T47D (cell line): ENCODE measurements around the gene AP1M1.

Experiments used
- DNase-seq, 2 experiments: peaks; one replicate each; pipeline versions ENCODE4 v3.0.0 to v3.0.0-alpha.2; 2011 to 2012; ENCODE audit warnings: low read depth in 1 of 2, low spot score in 1 of 2
- JUND ChIP-seq: IDR thresholded peaks from 2 replicates; pipeline ENCODE4 v1.6.1; 2012; ENCODE audit warnings: low read depth
- in situ Hi-C: cut with HindIII; loops from 2 replicates; pipeline ENCODE4 v1.10.0; 2016; ENCODE audit warnings: low sequenced_read_pairs, low pct_unique_long_range_greater_than_20kb

Gene AP1M1

DNA sequence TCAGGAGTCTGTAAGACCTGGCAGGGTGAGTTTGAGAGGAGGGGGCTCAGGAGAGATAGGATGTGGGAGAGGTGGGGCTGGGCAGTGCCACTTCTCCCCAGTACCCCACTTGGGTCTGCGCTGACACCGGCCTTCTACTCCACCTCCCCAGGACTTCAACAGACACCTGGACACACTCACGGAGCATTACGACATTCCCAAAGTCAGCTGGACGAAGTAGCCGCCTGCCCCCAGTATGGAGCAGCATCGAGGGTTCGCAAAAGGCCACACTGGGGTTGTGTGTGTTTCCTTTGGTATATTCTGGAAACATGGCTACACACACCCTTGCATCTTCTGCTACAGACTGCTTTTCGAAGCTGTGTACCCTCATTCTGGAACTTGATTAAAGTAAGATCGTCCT, 7.0 kb upstream of the AP1M1 start:
- DNase-seq: no peak
- no peak for TF ChIP-seq JUND
- in situ Hi-C loops: no loop called here

DNA sequence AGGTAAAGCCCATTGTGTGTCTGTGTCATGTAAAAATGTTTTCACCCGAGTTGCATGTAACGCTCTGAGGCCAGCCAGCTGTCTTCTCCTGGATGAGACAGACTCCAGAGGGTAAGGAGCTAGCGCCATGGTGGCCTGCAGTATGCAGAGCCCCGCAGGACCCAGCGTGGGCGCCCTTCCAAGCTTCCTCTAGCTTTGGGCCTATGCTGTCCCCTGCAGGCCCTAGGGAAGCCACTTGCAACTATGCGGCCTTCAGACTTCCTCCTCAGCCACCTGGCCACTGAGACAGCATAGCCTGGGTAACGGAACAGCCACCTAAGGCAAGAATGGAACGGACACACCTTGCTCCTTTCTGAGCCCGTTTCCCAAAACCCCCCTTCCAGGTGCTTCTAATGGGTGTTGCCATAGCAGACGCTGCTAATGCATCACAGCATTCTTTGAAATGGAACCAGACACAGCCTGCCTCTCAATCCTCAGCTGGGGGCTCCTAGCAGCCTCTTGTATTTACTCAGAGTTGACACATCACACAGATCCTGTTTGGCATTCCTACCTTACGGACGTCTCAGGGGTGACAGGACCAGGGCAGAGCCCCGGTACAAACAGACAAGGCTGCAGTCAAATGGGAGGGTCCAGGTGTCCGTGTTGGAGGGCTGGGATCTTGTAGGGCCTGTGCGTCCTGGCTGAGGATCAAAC, 6.3 kb upstream of the AP1M1 start:
- no peak for TF ChIP-seq JUND
- in situ Hi-C loops: no loop called here
- no peak for DNase-seq

DNA sequence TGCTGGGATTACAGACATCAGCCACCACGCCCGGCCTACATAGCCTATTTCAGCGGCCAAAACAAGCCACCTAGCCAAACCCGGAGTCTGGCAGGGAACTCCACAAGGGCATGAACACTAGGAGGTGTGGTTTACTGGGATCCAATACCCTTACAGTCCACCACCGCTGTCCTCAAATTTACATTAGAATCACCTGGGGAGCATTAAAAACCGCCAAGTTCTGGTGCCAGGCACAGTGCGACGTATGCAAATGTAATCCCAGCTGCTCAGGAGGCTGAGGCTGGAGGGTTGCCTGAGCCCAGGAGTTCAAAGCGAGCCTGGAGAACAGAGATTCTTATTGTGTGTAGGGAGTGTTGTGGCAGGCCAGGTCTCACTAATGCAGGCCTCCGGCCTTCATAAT, 4.2 kb upstream of the AP1M1 start:
- no peak for DNase-seq
- in situ Hi-C loops: no loop called here
- TF ChIP-seq JUND: no peak

DNA sequence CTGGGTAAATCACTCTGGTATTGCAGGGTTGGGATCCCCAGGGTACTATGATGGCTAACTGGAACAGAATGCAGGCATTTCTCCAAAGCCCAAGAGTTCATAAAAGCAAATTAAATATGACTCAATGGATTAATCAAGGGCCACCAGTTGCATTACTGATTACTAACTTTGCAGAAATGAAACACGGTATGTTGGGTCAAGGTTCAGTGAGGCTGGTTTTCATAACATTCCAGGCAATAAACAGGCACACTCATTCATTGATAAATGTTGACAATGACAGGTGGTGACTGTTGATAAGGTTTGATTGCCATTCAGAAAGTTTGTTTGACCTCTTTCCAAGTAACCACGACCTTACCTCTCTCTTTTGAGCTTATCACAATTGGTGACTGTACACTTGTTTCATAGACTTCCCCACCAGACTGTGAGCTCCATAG, 506 bp upstream of the AP1M1 start:
- in situ Hi-C loops: no loop called here
- no peak for TF ChIP-seq JUND
- no peak for DNase-seq

DNA sequence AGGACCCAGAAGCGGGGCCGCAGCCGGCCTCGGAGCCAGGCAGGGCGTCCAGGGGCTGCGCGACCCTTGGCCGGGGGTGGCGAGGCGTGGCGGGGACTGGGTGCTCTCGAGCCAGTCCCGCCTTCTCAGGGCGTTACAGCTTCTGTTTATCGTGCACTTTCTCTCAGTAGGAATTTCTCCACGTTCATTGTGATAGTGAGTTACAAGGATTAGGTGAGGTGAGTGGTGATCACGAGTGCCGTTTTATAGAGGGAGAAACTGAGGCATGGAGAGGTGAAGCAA, 600 bp downstream of the AP1M1 start:
- in situ Hi-C loops: no loop called here
- DNase-seq: no peak
- no peak for TF ChIP-seq JUND

DNA sequence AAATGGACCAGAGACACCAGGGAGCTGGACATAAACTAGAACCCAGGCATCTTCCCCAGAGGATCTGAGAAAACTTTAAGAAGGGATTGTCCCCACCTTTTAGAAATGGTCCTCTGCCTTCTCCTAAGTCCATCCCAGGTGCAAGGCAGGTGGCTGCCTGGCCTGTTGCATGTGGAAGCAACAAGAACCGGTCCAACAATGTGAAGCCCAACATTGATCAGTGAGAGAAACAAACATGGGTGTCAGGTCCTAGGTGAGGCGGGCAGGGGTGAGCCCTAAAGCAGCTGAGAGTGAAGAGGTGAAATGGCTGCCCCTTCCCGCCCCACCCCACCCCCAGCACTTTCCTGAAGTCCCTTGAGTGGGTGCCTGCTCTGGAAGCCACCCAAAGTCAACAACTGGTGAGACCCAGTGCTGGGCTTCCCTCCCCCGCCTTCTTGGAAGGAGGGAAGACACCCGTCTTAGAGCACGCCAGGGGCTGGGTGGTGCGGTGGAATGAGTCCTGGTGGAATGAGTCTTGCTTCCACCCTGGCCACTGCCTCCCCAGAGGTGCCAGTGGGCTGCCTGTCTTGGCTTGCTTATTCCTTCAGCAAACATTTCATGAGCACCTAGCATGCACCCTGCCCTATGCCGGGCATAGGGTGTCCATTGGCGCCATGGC, 1.7 kb downstream of the AP1M1 start:
- in situ Hi-C loops: no loop called here
- TF ChIP-seq JUND: no peak
- DNase-seq: no peak

DNA sequence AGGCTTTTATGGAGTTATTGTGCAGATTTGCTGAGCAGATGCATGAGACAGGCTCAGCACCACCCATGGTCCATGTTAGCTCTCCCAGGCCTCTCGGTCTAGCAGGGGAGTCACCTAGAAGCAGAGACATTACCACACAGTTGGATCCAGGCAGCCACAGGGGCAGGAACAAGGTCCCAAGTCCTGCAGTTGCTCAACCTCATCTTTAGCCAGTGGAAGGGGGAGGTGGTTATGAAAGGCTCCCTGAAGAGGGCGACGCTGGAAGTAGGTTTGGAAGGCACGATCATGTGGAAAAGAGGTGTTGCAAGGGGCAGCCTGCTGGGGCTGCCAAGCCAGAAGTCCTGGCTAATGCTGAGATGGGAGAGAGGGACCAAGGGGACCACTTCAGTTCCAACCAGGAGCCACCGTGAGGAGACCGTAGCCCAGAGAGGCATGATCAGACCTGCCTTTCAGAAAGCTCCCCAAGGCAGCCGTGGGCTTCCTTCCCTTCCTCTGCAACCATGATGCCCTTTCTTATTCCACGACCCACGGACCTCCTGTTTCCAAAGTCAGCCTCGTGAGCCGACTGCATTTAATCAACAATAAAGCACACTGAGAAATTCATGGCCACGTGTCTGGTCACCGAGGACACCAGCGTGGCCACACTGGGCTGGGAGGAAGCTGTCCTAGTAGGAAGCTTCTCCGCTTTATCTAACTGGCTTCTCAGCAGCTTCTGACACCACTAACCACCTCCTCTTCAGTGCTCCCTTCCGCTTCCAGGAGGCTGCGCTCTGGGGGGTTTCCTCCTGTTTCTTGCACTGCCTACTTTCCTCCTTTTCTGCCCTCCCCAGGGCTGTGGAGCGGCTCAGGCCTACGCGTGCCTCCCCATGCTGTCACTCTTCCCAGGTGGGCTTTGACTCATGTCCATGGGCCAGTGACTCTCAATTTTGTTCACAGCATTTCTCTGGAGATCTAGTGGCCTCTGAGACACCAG, 2.6 kb downstream of the AP1M1 start:
- no peak for TF ChIP-seq JUND
- DNase-seq: no peak
- in situ Hi-C loops: no loop called here

DNA sequence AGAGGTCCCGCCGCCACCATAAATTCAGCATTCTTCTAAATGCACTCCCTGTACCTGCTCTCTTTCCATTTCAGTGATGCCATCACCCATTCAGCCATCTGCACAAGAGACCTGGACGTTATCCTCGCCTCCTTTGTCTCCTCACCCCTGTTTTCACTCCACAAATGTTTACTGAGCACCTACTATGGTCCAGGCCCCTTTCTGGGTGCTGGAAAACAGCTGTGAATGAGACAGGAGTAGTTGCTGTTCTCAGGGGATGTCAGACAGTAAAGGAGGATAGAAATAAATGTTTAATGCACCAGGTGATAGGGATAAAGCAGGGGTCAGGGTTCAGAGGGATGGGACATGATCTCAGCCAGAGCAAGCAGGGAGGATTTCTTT, 3.3 kb downstream of the AP1M1 start:
- in situ Hi-C loops: no loop called here
- no peak for TF ChIP-seq JUND
- DNase-seq: no peak

DNA sequence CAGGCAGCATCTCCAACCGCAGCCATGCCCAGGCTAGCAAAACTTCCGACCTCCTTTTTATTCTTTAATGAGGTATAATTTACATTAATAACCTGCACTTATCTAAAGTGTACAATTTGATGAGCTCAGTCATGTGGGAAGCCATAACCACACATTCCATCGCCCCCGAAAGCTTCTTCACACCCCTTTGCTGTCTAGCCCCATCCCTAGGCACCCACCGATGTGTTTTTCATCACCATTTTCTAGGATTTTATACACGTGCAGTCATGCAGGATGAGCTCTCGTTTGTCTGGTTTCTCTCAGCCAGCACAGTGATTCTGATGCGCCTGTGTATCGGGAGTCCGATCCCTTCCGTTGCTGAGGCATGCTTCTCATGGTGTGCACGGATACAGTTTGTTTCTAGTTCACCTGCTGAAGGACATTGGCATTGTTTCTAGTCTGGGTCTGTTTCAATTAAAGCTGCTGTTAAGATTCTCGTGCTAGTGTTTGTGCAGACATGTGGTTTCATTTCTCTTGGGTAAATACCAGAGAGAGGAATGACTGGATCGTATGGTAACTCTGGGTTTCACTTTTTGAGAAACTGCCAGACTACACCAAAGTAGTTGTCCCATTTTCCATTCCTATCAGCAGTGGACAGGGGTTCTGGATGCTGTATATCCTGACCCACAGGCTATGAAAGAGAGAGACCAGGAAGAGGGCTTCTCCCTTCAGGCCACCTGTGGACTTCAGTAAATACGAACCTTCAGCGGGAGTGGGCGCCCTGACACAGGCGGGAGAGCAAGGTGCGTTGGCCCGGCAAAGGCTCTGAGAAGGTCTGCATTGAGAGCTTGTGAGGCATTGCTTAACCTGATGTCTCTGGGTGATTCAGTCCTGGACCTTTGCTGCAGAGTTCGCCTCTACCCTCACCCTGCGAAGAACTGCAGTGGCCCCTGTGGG, 4.9 kb downstream of the AP1M1 start:
- in situ Hi-C loops: no loop called here

DNA sequence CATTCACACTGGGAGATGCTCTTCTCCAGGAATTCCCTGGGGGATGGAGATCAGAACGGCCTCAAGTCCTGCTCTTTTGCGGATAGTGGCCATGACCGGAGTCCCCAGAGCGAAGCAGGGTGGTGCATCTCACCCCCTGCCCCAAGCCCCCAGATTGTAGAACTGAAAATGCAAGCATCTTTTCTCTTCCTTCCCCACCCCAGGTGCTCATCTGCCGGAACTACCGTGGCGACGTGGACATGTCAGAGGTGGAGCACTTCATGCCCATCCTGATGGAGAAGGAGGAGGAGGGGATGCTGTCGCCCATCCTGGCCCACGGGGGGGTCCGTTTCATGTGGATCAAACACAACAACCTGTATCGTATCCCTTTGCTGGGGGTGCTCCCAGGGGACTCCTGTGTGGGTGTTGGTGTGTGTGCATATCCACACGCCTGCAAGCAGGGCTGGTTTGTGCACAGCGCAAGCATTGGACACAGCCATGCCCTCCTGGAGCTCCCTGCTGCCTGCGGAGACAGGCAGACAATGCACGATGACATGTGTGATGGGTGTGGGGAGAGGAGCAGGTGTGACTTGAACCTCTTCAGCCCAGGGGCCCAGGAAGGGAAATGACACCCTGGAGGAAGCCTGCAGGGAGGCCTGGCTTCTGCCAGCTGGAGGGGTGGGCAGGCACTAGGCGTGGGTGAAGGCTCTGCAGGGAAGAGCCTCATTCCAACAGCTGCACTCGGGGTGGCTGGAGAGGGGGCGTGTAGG, 5.7 kb downstream of the AP1M1 start:
- no peak for TF ChIP-seq JUND
- in situ Hi-C loops: no loop called here
- no peak for DNase-seq

More for the DNA sequence above, 4.9 kb downstream of the AP1M1 start:
- no peak for TF ChIP-seq JUND
- DNase-seq: no peak

DNA sequence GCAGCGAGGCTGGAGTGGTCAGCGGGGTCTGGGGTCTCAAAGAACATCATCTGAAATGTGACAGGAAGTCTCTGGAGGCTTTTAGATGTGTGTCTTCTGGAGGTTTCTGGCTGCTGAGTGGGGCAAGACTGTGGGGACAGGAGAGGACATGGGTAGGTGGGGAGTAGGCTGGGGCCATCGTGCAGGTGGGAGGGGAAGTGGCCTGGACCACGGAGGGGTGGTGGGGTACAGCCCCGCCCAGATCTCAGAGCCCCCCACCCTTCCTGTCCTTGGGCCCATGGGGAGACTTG, 6.2 kb downstream of the AP1M1 start:
- in situ Hi-C loops: no loop called here
- no peak for DNase-seq
- no peak for TF ChIP-seq JUND
